ENCODE data around the gene HK1.

HK1 gene

GRCh38 chr10:69434169-69434568 lies 155.9 kb downstream of the HK1 start:
- no peak for TF ChIP-seq CTCF (IDR thresholded peaks at IDR 0.05; ENCODE audit: low read depth, low read length, missing control alignments)
- H3K4me3 ChIP-seq (ENCODE audit: low read depth, low read length): no peak overlapping the region
- DNase-seq (ENCODE audit: low read depth): no peak

- no peak for DNase-seq (ENCODE audit: low read depth)
- TF ChIP-seq CTCF (IDR thresholded peaks at IDR 0.05; ENCODE audit: low read depth, low read length, missing control alignments): no peak
- no peak overlapping the region for H3K4me3 ChIP-seq (ENCODE audit: low read depth, low read length)
Measured at GRCh38 chr10:69434926-69435325, 156.6 kb downstream of the HK1 start.

GRCh38 chr10:69435966-69436520 lies 157.7 kb downstream of the HK1 start:
- no peak for DNase-seq (ENCODE audit: low read depth)
- H3K4me3 ChIP-seq (ENCODE audit: low read depth, low read length): no peak overlapping the region
- TF ChIP-seq CTCF (IDR thresholded peaks at IDR 0.05; ENCODE audit: low read depth, low read length, missing control alignments): no peak

GRCh38 chr10:69437321-69438259 lies 159.3 kb downstream of the HK1 start:
- no peak for TF ChIP-seq CTCF (IDR thresholded peaks at IDR 0.05; ENCODE audit: low read depth, low read length, missing control alignments)
- DNase-seq (ENCODE audit: low read depth): no peak
- no peak overlapping the region for H3K4me3 ChIP-seq (ENCODE audit: low read depth, low read length)

- no peak overlapping the region for H3K4me3 ChIP-seq (ENCODE audit: low read depth, low read length)
- no peak for TF ChIP-seq CTCF (IDR thresholded peaks at IDR 0.05; ENCODE audit: low read depth, low read length, missing control alignments)
Measured at GRCh38 chr10:69438536-69439349, 160.4 kb downstream of the HK1 start.

GRCh38 chr10:69439350-69439739 lies 161.0 kb downstream of the HK1 start:
- no peak for TF ChIP-seq CTCF (IDR thresholded peaks at IDR 0.05; ENCODE audit: low read depth, low read length, missing control alignments)
- no peak for DNase-seq (ENCODE audit: low read depth)
- no peak overlapping the region for H3K4me3 ChIP-seq (ENCODE audit: low read depth, low read length)

More at GRCh38 chr10:69438536-69439349, 160.4 kb downstream of the HK1 start:
- DNase-seq (ENCODE audit: low read depth): no peak

Data from GM12864 (cell line).